ENCODE measurements around the gene ATP2A2. TPM values are rescaled to one million over a fixed set of nuclear protein-coding genes. Genes with fewer than 3 reads are reported as not detected.

Gene ATP2A2
- total and polyA plus RNA-seq, 10 donors, result 7.8 to 143 (median 107) TPM

- TF ChIP-seq POLR2A (IDR thresholded peaks at IDR 0.05), result no peak
- Histone ChIP-seq H3K27ac (peak overlapping the region in 5 of 8 donors; percentile 6 to 52 (median 31)), H3K36me3 (peaks cover 0 to 70% (median 8%) of the 10 kb centered on the region in 6 donors), H3K4me1 (peaks cover 11 to 81% (median 49%) of the 10 kb centered on the region in 6 donors), H3K27me3 (replicated peaks in 1 of 7) (no peaks in the 10 kb centered on the region), H3K4me3 (no peak overlapping the region), H3K9me3 (no peaks in the 10 kb centered on the region)
- no peak for DNase-seq
- intact Hi-C loops (cut with DNase I; ENCODE audit: low total_unique reads), result no loop called here
- WGBS, 5 donors, result 69 to 84% (median 78%) methylated on average over 10 of the region's 10 CpGs
Observed at GRCh38 chr12:110312581-110313360, 31.7 kb downstream of the ATP2A2 start.

GRCh38 chr12:110314308-110314707 lies 33.3 kb downstream of the ATP2A2 start:
- 23 to 43% (median 26%) methylated on average over 2 of the region's 2 CpGs for WGBS, 5 donors
- Histone ChIP-seq H3K36me3 (peaks cover 0 to 69% (median 11%) of the 10 kb centered on the region in 6 donors), H3K4me3 (no peak overlapping the region), H3K27ac (peak overlapping the region in 1 of 8 donors; percentile 21), H3K4me1 (peaks cover 5 to 79% (median 48%) of the 10 kb centered on the region in 6 donors), H3K9me3 (no peaks in the 10 kb centered on the region), H3K27me3 (replicated peaks in 1 of 7) (no peaks in the 10 kb centered on the region)
- no peak for DNase-seq
- no peak for TF ChIP-seq CTCF (IDR thresholded peaks at IDR 0.05 in 8 of 11, conservative IDR thresholded peaks at IDR 0.05 in 3 of 11)
- TF ChIP-seq POLR2AphosphoS5 (IDR thresholded peaks at IDR 0.05), result no peak
- TF ChIP-seq POLR2A (IDR thresholded peaks at IDR 0.05), result no peak
- intact Hi-C loops (cut with DNase I; ENCODE audit: low total_unique reads), result no loop called here

- no peak for TF ChIP-seq POLR2AphosphoS5 (IDR thresholded peaks at IDR 0.05)
- no peak for TF ChIP-seq CTCF (IDR thresholded peaks at IDR 0.05 in 8 of 11, conservative IDR thresholded peaks at IDR 0.05 in 3 of 11)
- no peak for TF ChIP-seq POLR2A (IDR thresholded peaks at IDR 0.05)
- Histone ChIP-seq H3K4me1 (peaks cover 5 to 84% (median 42%) of the 10 kb centered on the region in 6 donors), H3K4me3 (no peak overlapping the region), H3K27ac (peak overlapping the region in 3 of 8 donors; percentile 14 to 48 (median 40)), H3K36me3 (peaks cover 0 to 70% (median 7%) of the 10 kb centered on the region in 6 donors), H3K9me3 (no peaks in the 10 kb centered on the region), H3K27me3 (replicated peaks in 1 of 7) (no peaks in the 10 kb centered on the region)
- 28 to 58% (median 40%) methylated on average over 4 of the region's 4 CpGs for WGBS, 5 donors
- intact Hi-C loops (cut with DNase I; ENCODE audit: low total_unique reads), result no loop called here
- no peak for DNase-seq
Observed at GRCh38 chr12:110316861-110317260, 35.8 kb downstream of the ATP2A2 start.

- H3K36me3 ChIP-seq, result peaks cover 0 to 78% (median 10%) of the 10 kb centered on the region in 6 donors
- no peak overlapping the region for H3K4me3 ChIP-seq
- peaks cover 5 to 82% (median 35%) of the 10 kb centered on the region in 6 donors for H3K4me1 ChIP-seq
- intact Hi-C loops (cut with DNase I; ENCODE audit: low total_unique reads), result no loop called here
- no peak for DNase-seq
- 59 to 77% (median 72%) methylated on average over 2 of the region's 2 CpGs for WGBS, 5 donors
- no peaks in the 10 kb centered on the region for H3K27me3 ChIP-seq (replicated peaks in 1 of 7)
- no peak for TF ChIP-seq CTCF (IDR thresholded peaks at IDR 0.05 in 8 of 11, conservative IDR thresholded peaks at IDR 0.05 in 3 of 11)
- no peak for TF ChIP-seq POLR2A (IDR thresholded peaks at IDR 0.05)
- no peak for TF ChIP-seq POLR2AphosphoS5 (IDR thresholded peaks at IDR 0.05)
- H3K9me3 ChIP-seq, result no peaks in the 10 kb centered on the region
- peak overlapping the region in 2 of 8 donors; percentile 36 to 40 for H3K27ac ChIP-seq
Observed at GRCh38 chr12:110317911-110318310, 36.9 kb downstream of the ATP2A2 start.
